Activated T-cell treated with anti-CD3 and anti-CD28 coated beads, Interleukin-2, amount 50 U/mL, for 72 hours (primary cell): ENCODE results near the gene KAT8. TPM values are rescaled to one million over a fixed set of nuclear protein-coding genes. Genes with fewer than 3 reads are reported as not detected.
"Not testable (repeated sequence)": the region's sequence is repeated elsewhere in the genome, so short reads cannot be mapped to it uniquely, and the experiment has no call there.

Source experiments
- ATAC-seq, 2 donors: fragments of 150-1000 bp; cut with Tn5 transposase; replicated peaks in 1 of 2; 2 replicates each; pipeline ENCODE4 v1.10.0; 2021; ENCODE audit warnings: moderate library complexity in 2 of 2, mild to moderate bottlenecking in 1 of 2
- DNase-seq, 2 donors: peaks; one replicate each; pipeline ENCODE4 v3.0.0; 2021 to 2022; ENCODE audit warnings: mixed read lengths in 1 of 2
- H3K27ac Mint-ChIP-seq: one replicate; pipeline ENCODE4 v1.8.0; 2022; ENCODE audit warnings: mild to moderate bottlenecking, moderate library complexity, mixed read lengths
- H3K27me3 Mint-ChIP-seq: one replicate; pipeline ENCODE4 v1.8.0; 2022; ENCODE audit warnings: low read depth, mixed read lengths
- H3K36me3 Mint-ChIP-seq, 2 donors: one replicate each; pipeline ENCODE4 v1.8.0; 2022; ENCODE audit warnings: mixed read lengths in 2 of 2, mild to moderate bottlenecking in 1 of 2; ENCODE audit not compliant: insufficient read depth in 2 of 2
- H3K4me1 Mint-ChIP-seq: one replicate; pipeline ENCODE4 v1.8.0; 2022; ENCODE audit warnings: low read depth, mixed read lengths
- H3K4me3 Mint-ChIP-seq, 2 donors: one replicate each; pipeline ENCODE4 v1.8.0; 2022; ENCODE audit warnings: mild to moderate bottlenecking in 2 of 2, mixed read lengths in 2 of 2, moderate library complexity in 2 of 2
- H3K9me3 Mint-ChIP-seq, 2 donors: one replicate each; pipeline ENCODE4 v1.8.0; 2022; ENCODE audit warnings: mixed read lengths in 2 of 2
- total RNA-seq, 2 donors: library from RNA; stranded (reverse); gene quantifications; one replicate each; pipeline ENCODE4 v1.2.3, GENCODE V29; 2022

Gene KAT8
- total RNA-seq, 2 donors from 2014 or later = 50.8 to 55.5 TPM

DNA sequence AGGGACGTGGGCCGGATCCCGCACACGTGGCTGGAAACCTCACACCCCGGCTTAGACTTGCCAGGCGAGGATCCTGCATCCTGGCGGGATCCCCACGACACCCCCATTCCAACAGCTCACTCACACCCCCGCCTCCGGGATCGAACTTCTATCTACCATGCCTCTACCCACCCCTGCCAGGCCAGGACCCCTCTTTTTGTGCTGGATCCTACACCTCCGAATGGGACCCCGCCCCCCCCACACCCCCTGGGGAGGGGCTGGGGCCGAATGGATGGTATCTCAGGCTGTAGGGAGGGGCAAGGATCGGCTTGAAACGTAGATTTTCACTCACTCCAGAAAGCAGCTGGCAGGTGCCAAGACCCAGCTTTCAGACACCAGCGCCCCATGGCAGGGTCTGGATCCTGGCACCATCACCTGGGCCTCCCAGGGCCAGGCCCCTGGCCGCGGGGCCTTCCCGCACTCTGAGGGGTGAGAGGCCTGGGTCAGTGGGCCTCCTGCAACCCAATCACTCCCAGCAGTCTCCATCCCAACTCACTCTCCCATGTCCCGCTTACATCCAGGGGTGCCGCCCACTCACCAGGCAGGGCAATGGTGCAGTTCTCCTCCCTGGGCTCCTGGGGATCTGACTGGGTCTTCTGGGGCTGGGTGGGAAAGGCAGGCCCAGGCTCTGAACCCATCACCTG, 25.7 kb downstream of the KAT8 start:
- Mint-ChIP-seq H3K4me3 (peak overlapping the region; percentile 72 to 75), H3K27ac (no peak overlapping the region), H3K9me3 (no peaks in the 10 kb centered on the region), H3K36me3 (no peaks in the 10 kb centered on the region), H3K4me1 (peaks cover 20% of the 10 kb centered on the region), H3K27me3 (no peaks in the 10 kb centered on the region)
- ATAC-seq (no peak), DNase-seq (no peak)

- Mint-ChIP-seq H3K4me1 (peaks cover 20% of the 10 kb centered on the region), H3K27me3 (no peaks in the 10 kb centered on the region), H3K36me3 (no peaks in the 10 kb centered on the region), H3K9me3 (no peaks in the 10 kb centered on the region), H3K27ac (no peak overlapping the region), H3K4me3 (peak overlapping the region; percentile 72 to 75)
- ATAC-seq = no peak
- no peak for DNase-seq
Measured at GRCh38 chr16:31143694-31144148, 26.3 kb downstream of the KAT8 start.

DNA sequence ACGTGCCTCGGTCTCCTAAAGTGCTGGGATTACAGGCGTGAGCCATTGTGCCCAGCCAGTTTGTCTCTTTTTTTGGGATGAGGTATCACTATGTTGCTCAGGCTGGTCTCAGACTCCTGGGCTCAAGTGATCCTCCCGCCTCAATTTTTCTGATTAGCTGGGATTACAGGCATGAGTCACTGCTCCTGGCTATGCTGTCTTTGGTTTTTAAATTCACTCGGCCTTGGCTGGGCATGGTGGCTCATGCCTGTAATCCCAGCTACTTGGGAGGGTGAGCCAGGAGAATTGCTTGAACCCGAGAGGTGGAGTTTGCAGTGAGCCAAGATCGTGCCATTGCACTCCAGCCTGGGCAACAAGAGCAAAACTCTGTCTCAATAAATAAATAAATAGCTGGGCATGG, 27.0 kb downstream of the KAT8 start:
- H3K27me3 Mint-ChIP-seq, H3K27ac Mint-ChIP-seq, H3K36me3 Mint-ChIP-seq, H3K9me3 Mint-ChIP-seq, ATAC-seq, DNase-seq: not testable (repeated sequence)
- Mint-ChIP-seq H3K4me3 (peak overlapping the region; percentile 4 to 75), H3K4me1 (peaks cover 20% of the 10 kb centered on the region)

DNA sequence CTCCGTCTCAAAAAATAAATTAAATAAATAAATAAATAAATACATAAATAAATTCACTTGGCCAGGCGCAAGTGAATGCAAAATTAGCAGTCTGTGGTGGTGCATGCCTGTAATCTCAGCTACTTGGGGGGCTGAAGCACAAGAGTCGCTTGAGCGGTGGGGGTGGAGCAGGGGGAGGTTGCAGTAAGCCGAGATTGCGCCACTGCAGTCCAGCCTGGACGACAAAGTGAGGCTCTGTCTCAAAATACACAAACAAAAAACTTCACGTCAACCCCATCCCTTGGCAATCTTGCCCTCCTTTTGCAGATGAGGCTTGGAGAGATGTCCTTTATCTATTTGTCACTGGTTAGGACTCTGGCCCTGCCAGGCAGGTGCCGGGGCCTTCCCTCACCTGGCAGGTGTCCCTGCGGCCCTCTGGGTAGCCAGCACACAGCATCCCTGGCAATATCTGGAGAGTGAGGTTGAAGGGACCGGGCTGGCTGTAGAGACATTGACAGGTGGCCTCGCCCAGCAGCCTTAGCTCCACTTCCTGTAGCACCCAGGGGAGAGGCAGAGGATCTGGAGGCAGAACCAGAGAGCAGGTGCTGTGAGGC, 28.0 kb downstream of the KAT8 start:
- H3K27me3 Mint-ChIP-seq = no peaks in the 10 kb centered on the region
- peaks cover 20% of the 10 kb centered on the region for H3K4me1 Mint-ChIP-seq
- no peaks in the 10 kb centered on the region for H3K9me3 Mint-ChIP-seq
- DNase-seq = no peak
- H3K27ac Mint-ChIP-seq = no peak overlapping the region
- no peak overlapping the region for H3K4me3 Mint-ChIP-seq
- H3K36me3 Mint-ChIP-seq = no peaks in the 10 kb centered on the region
- no peak for ATAC-seq

- H3K27ac Mint-ChIP-seq = no peak overlapping the region
- ATAC-seq (no peak), DNase-seq (no peak)
- peaks cover 5% of the 10 kb centered on the region for H3K4me1 Mint-ChIP-seq
- no peaks in the 10 kb centered on the region for H3K9me3 Mint-ChIP-seq
- no peaks in the 10 kb centered on the region for H3K27me3 Mint-ChIP-seq
- H3K4me3 Mint-ChIP-seq = no peak overlapping the region
- H3K36me3 Mint-ChIP-seq = no peaks in the 10 kb centered on the region
Measured at GRCh38 chr16:31147574-31147973, 30.1 kb downstream of the KAT8 start.

DNA sequence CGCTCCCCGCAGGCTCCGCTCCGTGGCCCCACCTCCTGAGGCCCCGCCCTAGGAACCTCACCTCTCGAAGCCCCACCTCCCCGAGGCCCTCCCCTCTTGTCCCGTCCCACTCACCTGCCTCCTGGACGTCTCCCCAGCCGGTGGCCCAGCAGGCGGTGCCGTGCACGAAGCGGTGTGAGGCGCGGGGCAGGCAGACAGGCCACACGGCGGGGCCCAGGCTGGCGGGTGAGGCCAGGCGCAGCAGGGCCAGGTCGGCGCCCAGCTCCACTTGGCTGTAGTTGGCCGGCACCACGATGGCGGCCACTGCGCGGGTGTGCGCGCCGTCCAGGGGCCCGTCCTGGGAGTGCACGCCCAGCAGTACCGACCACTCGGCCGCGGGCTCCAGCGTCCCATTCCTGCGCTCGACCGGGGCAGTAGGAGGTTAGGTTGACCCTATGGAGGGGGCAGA, 30.8 kb downstream of the KAT8 start:
- DNase-seq = no peak
- H3K4me3 Mint-ChIP-seq = no peak overlapping the region
- H3K4me1 Mint-ChIP-seq = peaks cover 5% of the 10 kb centered on the region
- no peaks in the 10 kb centered on the region for H3K9me3 Mint-ChIP-seq
- no peak for ATAC-seq
- no peaks in the 10 kb centered on the region for H3K27me3 Mint-ChIP-seq
- H3K36me3 Mint-ChIP-seq = no peaks in the 10 kb centered on the region
- no peak overlapping the region for H3K27ac Mint-ChIP-seq

- Mint-ChIP-seq H3K36me3 (no peaks in the 10 kb centered on the region), H3K27me3 (no peaks in the 10 kb centered on the region), H3K4me3 (no peak overlapping the region), H3K4me1 (no peaks in the 10 kb centered on the region), H3K9me3 (no peaks in the 10 kb centered on the region), H3K27ac (no peak overlapping the region)
- DNase-seq (no peak), ATAC-seq (no peak)
Measured at GRCh38 chr16:31148896-31149295, 31.4 kb downstream of the KAT8 start.

DNA sequence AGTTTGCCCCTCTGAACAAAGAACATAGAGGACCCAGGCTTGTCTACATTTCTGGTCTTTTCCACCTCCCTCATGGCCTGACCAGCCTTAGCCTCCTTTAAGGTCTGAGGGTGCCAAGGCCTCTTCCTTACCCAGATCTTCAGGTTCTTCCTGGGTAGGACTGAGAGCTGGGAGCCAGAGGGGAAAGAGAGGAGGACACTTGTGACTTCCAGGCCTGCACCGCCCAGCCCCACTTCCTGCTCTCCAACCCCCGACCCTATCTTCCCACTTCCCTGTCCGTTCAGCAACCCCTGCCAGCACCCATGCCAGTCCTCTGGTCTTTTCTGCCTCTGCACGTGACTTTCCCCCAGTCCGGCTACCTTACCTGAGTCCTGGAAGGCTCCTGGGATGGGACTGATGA, 31.9 kb downstream of the KAT8 start:
- no peaks in the 10 kb centered on the region for H3K9me3 Mint-ChIP-seq
- H3K27ac Mint-ChIP-seq = no peak overlapping the region
- H3K4me1 Mint-ChIP-seq = no peaks in the 10 kb centered on the region
- no peak for DNase-seq
- no peaks in the 10 kb centered on the region for H3K36me3 Mint-ChIP-seq
- no peaks in the 10 kb centered on the region for H3K27me3 Mint-ChIP-seq
- no peak for ATAC-seq
- no peak overlapping the region for H3K4me3 Mint-ChIP-seq

- H3K27me3 Mint-ChIP-seq = no peaks in the 10 kb centered on the region
- no peak within 1 kb of the TSS for H3K4me3 Mint-ChIP-seq
- H3K36me3 Mint-ChIP-seq = no peaks in the 10 kb centered on the region
- ATAC-seq = no peak
- H3K4me1 Mint-ChIP-seq = no peaks in the 10 kb centered on the region
- no peak within 1 kb of the TSS for H3K27ac Mint-ChIP-seq
- H3K9me3 Mint-ChIP-seq = no peaks in the 10 kb centered on the region
- DNase-seq = no peak
Measured at GRCh38 chr16:31149894-31150890, 32.7 kb downstream of the KAT8 start, which contains the start of gene PRSS36. PRSS36 (minus strand) TSS chr16:31150066; CDS start chr16:31150035, 31 bp downstream.

DNA sequence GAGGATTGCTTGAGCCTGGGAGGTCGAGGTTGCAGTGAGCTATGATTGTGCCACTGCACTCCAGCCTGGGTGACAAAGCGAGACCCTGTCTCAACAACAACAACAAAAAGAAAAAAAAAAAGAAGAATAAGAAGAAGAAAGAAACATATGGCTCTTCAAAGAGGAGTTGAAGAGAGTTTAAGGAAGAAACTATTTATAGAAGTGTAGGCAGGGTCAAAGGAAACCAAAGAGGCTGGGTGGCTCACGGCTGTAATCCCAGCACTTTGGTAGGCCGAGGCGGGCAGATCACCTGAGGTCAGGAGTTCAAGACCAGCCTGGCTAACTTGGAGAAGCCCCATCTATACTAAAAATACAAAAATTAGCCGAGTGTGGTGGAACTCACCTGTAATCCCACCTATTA, 33.5 kb downstream of the KAT8 start:
- not testable (repeated sequence) for H3K4me1 Mint-ChIP-seq, ATAC-seq

DNA sequence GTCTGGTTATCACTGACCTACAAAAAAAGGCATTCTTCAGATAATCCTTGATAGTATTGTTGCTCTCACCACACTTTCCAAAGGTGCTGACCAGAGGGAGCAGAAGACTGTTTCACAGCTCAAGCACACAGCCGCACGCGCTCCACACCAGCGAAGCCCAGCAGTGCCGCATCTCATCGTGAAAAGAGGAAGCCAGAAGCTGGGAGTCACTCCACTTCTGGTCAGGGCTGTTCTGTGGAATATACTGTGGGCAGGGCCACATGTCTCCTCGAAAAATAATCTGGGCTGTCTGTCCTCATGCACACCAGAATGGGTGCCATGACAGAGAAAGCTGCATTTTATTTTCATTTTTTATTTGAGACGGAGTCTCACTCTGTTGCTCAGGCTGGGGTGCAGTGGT, 39.7 kb downstream of the KAT8 start:
- Mint-ChIP-seq H3K4me1 (peaks cover 9% of the 10 kb centered on the region), H3K36me3 (no peaks in the 10 kb centered on the region), H3K9me3 (no peaks in the 10 kb centered on the region), H3K27me3 (no peaks in the 10 kb centered on the region), H3K4me3 (peak overlapping the region; percentile 64 to 70), H3K27ac (no peak overlapping the region)
- ATAC-seq (no peak), DNase-seq (peak in 1 of 2 donors; percentile 11)

More for the DNA sequence above, 33.5 kb downstream of the KAT8 start:
- not testable (repeated sequence) for H3K9me3 Mint-ChIP-seq, H3K4me3 Mint-ChIP-seq, H3K36me3 Mint-ChIP-seq, DNase-seq, H3K27me3 Mint-ChIP-seq, H3K27ac Mint-ChIP-seq

GRCh38 chr16:31167315-31167714, 49.9 kb downstream of the KAT8 start:
- no peak for DNase-seq
- H3K27me3 Mint-ChIP-seq = no peaks in the 10 kb centered on the region
- no peak overlapping the region for H3K4me3 Mint-ChIP-seq
- no peaks in the 10 kb centered on the region for H3K9me3 Mint-ChIP-seq
- no peaks in the 10 kb centered on the region for H3K4me1 Mint-ChIP-seq
- H3K36me3 Mint-ChIP-seq = no peaks in the 10 kb centered on the region
- no peak overlapping the region for H3K27ac Mint-ChIP-seq
- no peak for ATAC-seq

DNA sequence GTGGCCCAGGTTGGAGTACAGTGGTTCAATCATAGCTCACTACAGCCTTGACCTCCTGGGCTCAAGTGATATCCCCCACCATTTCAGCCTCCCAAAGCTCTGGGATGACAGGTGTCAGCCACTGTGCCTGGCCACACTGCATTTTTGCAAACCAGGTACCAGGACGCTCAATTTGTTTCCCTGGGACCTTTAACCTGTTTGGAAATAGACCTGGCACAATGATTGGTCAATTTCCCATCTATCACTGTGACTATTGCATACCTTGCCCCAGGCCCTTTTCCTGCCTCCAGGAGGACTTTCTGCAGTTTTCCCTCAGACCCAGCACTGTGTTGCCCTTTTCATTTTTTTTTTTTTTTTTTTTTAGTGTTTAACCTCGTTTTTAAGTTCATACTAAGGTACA, 51.4 kb downstream of the KAT8 start:
- no peak for DNase-seq
- Mint-ChIP-seq H3K4me3 (no peak overlapping the region), H3K9me3 (no peaks in the 10 kb centered on the region), H3K27ac (no peak overlapping the region), H3K36me3 (no peaks in the 10 kb centered on the region), H3K4me1 (no peaks in the 10 kb centered on the region), H3K27me3 (no peaks in the 10 kb centered on the region)
- ATAC-seq = no peak
